Mesothelial cell of epicardium (in vitro differentiated cells): Measurements from ENCODE around the gene UBE4A. TPM values are rescaled to one million over a fixed set of nuclear protein-coding genes. Genes with fewer than 3 reads are reported as not detected.
A peak's percentile ranks its signal among the peaks of the same experiment; 100 is the strongest.

ENCODE experiments used
- DNase-seq, 2 experiments: peaks; one replicate each; pipeline ENCODE4 v3.0.0; 2021; ENCODE audit warnings: low spot score in 2 of 2; ENCODE audit not compliant: unreplicated experiment in 2 of 2
- H3K27ac Mint-ChIP-seq: 2 replicates; pipeline ENCODE4 v1.8.0; 2021; ENCODE audit warnings: mixed read lengths
- H3K27me3 Mint-ChIP-seq: 2 replicates; pipeline ENCODE4 v1.8.0; 2021; ENCODE audit warnings: low read depth, mixed read lengths
- H3K36me3 Mint-ChIP-seq: 2 replicates; pipeline ENCODE4 v1.8.0; 2021; ENCODE audit warnings: mixed read lengths
- H3K4me1 Mint-ChIP-seq: 2 replicates; pipeline ENCODE4 v1.8.0; 2021; ENCODE audit warnings: mixed read lengths
- H3K4me3 Mint-ChIP-seq: 2 replicates; pipeline ENCODE4 v1.8.0; 2021; ENCODE audit warnings: mild to moderate bottlenecking, moderate library complexity, mixed read lengths
- H3K9me3 Mint-ChIP-seq: 2 replicates; pipeline ENCODE4 v1.8.0; 2021; ENCODE audit warnings: mixed read lengths
- total RNA-seq: library from RNA; stranded (reverse); gene quantifications from 3 replicates; pipeline ENCODE4 v1.2.1, GENCODE V29; 2021
- TF ChIP-seq, protein P1 (sequence below): fragments of 200-600 bp; sonication (generic); IDR thresholded peaks from one replicate; pipeline ENCODE4 v1.5.0; 2021; ENCODE audit warnings: antibody characterized with exemption; ENCODE audit not compliant: unreplicated experiment

Gene UBE4A
- total RNA-seq, 1 donor from 2014 or later, result 40.5 TPM

DNA sequence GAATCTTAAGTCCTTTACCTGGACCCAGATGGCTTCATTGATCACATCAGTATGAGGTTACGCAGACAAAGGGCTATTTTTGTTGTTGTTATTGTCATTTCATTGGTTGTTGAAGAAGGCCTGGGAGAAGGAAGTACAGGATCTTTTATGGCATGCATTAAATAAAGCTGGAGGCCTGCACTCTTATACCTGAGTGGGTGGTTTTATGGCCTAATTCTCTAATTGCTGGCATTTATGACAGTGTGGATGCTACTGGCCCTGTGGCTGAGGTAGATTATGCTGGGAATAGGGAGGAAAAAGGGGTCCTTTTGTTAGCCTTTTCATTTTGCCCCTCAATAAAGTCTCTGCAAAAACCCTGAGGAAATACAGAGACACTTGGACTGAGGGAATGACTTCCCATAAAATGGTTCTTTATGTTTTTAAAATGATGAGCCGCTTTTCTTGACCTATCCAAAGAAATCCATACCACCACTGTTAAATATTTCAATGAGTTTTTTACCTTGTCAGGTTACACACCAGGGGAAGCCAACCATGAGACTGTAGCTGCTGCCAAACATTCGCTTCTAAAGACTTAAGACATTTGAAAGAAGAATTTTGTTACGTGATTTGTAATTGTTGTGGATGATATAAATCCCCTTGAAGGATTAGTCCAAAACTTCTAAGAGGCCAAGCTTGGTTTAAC, 83.6 kb downstream of the UBE4A start:
- no peaks in the 10 kb centered on the region for H3K9me3 Mint-ChIP-seq
- peak overlapping the region; percentile 4 for H3K27ac Mint-ChIP-seq
- H3K4me1 Mint-ChIP-seq, result peaks cover 49% of the 10 kb centered on the region

DNA sequence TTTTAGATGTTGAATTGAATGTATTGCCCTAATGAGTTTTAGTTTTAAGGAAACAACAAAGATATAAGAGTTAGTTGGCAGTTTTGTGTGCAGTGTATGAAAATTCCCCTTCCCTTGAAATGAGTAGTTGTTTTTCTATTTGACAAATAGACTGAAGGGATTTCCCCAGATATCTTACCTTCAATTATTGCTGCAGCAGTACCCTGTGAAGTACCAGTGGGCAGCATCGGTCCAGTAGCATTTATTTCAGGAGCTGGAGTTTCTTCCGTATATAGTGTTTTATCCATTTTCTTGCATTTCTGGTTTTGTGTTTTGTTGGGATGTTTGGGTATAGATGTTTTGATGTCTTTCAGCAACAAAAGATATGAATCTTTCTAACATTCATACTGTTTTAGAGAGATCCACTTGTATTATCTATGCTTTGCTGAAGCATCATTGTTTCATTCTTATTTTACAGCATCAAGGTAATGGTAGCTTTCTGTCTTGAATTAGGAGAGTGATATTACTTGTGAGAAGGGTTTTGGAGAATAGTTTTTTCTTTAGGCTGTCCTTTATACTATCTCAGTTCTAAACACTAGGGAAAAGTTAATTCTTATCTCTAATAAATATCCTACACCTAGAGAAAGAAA, 84.3 kb downstream of the UBE4A start:
- Mint-ChIP-seq H3K4me1 (peaks cover 42% of the 10 kb centered on the region), H3K4me3 (no peak overlapping the region), H3K27me3 (no peaks in the 10 kb centered on the region), H3K36me3 (peaks cover 7% of the 10 kb centered on the region), H3K27ac (peak overlapping the region; percentile 4), H3K9me3 (no peaks in the 10 kb centered on the region)
- TF ChIP-seq, protein P1, sequence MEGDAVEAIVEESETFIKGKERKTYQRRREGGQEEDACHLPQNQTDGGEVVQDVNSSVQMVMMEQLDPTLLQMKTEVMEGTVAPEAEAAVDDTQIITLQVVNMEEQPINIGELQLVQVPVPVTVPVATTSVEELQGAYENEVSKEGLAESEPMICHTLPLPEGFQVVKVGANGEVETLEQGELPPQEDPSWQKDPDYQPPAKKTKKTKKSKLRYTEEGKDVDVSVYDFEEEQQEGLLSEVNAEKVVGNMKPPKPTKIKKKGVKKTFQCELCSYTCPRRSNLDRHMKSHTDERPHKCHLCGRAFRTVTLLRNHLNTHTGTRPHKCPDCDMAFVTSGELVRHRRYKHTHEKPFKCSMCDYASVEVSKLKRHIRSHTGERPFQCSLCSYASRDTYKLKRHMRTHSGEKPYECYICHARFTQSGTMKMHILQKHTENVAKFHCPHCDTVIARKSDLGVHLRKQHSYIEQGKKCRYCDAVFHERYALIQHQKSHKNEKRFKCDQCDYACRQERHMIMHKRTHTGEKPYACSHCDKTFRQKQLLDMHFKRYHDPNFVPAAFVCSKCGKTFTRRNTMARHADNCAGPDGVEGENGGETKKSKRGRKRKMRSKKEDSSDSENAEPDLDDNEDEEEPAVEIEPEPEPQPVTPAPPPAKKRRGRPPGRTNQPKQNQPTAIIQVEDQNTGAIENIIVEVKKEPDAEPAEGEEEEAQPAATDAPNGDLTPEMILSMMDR, result no peak
- DNase-seq, result no peak

More for the DNA sequence above, 83.6 kb downstream of the UBE4A start:
- peaks cover 7% of the 10 kb centered on the region for H3K36me3 Mint-ChIP-seq
- no peak for DNase-seq
- TF ChIP-seq, protein P1, result no peak
- H3K27me3 Mint-ChIP-seq, result no peaks in the 10 kb centered on the region
- no peak overlapping the region for H3K4me3 Mint-ChIP-seq

DNA sequence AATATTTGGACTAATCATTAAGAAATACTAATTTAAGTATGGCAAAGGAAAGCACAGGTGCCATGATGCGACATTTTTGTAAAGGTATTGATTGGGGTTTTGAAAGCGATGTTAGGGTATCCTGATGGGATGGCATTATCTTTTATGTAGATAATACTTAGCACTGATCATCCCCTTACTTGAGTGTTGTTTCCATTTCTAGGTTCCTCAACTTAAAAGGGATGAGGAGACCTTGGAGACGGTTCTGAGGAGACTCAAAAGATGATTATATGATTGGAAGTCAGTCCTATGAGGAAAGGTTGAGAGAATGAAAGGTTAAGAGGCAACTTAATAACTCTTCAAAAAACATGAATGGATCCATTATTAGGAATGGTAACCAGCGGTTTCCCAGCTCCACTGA, 88.0 kb downstream of the UBE4A start:
- no peaks in the 10 kb centered on the region for H3K27me3 Mint-ChIP-seq
- H3K4me3 Mint-ChIP-seq, result no peak overlapping the region
- H3K36me3 Mint-ChIP-seq, result peaks cover 7% of the 10 kb centered on the region
- no peak for DNase-seq
- peaks cover 14% of the 10 kb centered on the region for H3K4me1 Mint-ChIP-seq
- no peak overlapping the region for H3K27ac Mint-ChIP-seq
- TF ChIP-seq, protein P1, result no peak
- H3K9me3 Mint-ChIP-seq, result no peaks in the 10 kb centered on the region

DNA sequence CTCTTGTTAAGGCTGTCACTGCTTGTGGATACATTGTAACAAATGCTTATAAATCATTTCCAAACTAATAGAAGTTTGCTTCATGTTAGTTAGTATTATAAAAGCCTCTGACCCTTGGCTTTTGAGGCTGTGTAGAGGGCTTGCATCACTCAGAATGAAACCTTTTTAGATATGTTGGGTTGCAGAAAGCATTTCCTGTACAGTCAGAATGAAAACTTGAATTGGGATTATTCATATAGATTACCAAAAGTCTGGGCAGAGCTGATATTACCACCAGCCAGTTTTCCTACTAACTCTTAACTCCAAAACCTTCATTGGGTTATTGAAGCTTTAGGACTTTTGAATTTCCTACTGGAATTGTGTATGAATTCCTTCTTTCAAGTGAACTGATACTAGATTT, 88.9 kb downstream of the UBE4A start:
- no peak overlapping the region for H3K27ac Mint-ChIP-seq
- H3K27me3 Mint-ChIP-seq, result no peaks in the 10 kb centered on the region
- DNase-seq, result no peak
- peaks cover 10% of the 10 kb centered on the region for H3K36me3 Mint-ChIP-seq
- H3K4me1 Mint-ChIP-seq, result peaks cover 9% of the 10 kb centered on the region
- no peak overlapping the region for H3K4me3 Mint-ChIP-seq
- TF ChIP-seq, protein P1, result no peak
- no peaks in the 10 kb centered on the region for H3K9me3 Mint-ChIP-seq

Other genes with a start within 250 kb of the UBE4A start
- gene SCN4B, start 206.8 kb upstream of the UBE4A start, total RNA-seq, result 1.2 to 1.9 TPM (median 1.5 TPM) in 3 replicates
- gene SCN2B, start 183.0 kb upstream of the UBE4A start, total RNA-seq, result 2.3 to 2.5 TPM (median 2.4 TPM) in 3 replicates
- gene JAML, start 134.6 kb upstream of the UBE4A start, total RNA-seq, result not detected in 3 replicates
- 5.0 to 5.7 TPM (median 5.2 TPM) in 3 replicates for gene MPZL3, start 107.2 kb upstream of the UBE4A start, total RNA-seq
- gene MPZL2, start 95.3 kb upstream of the UBE4A start, total RNA-seq, result 32.3 to 36.9 TPM (median 32.8 TPM) in 3 replicates
- not detected in 3 replicates for gene CD3E, start 54.9 kb upstream of the UBE4A start, total RNA-seq
- gene CD3D, start 16.9 kb upstream of the UBE4A start, total RNA-seq, result not detected in 3 replicates
- not detected in 3 replicates for gene CD3G, start 15.3 kb upstream of the UBE4A start, total RNA-seq
- 168 to 188 TPM (median 180 TPM) in 3 replicates for gene ATP5MG, start 42.0 kb downstream of the UBE4A start, total RNA-seq
- gene KMT2A, start 76.9 kb downstream of the UBE4A start, total RNA-seq, result 83.6 to 85.8 TPM (median 83.7 TPM) in 3 replicates
- 1.1 TPM in 3 replicates for gene TTC36, start 167.9 kb downstream of the UBE4A start, total RNA-seq
- 46.1 to 48.0 TPM (median 46.7 TPM) in 3 replicates for gene TMEM25, start 171.6 kb downstream of the UBE4A start, total RNA-seq
- gene IFT46, start 206.3 kb downstream of the UBE4A start, total RNA-seq, result 22.3 to 24.1 TPM (median 23.7 TPM) in 3 replicates
- gene ARCN1, start 212.8 kb downstream of the UBE4A start, total RNA-seq, result 139 to 144 TPM (median 140 TPM) in 3 replicates
- 138 to 148 TPM (median 139 TPM) in 3 replicates for gene PHLDB1, start 248.0 kb downstream of the UBE4A start, total RNA-seq